NCI-H1048 (cell line): ENCODE data around the gene RAD18.
A peak's percentile ranks its signal among the peaks of the same experiment; 100 is the strongest.

ENCODE experiments used
- DNase-seq: peaks from one replicate; lab custom pipeline; 2025; lab: John Stamatoyannopoulos, UW

Gene RAD18

DNA sequence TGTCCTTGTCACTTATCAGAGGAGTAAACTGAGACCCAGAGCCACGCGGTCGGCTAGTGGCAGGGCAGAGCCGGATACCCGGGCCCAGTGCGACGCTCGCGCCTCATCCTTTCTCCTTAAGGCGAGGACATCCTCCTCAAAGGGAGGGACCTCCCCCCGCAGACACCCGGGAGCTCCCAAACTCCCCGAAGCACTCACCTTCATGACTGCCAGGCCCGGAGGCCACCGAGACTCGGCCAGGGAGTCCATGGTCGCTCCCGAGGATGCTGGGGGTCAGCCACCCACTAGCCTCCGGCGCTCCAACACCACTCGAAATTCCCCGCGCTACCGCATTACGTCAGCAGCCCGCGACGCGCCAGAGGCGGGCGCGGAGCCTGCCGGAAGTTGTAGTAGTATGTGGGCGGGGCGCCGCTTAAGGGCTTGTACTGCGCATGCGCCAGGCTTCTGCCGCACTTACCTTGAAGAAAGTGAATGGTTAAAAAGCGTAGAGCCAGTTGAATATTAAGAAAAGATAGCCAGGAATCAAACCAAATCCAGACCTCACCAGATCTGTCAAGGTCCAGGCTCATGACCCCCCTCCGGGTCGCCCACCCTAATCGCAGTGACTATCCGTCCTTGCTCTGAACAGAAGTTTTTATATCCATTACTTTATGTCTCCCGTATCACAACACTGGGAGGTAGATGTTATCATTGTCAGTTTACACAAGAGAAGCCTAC lies at the start of gene RAD18:
RAD18 (minus strand) TSS at position 336 of the 717 bp plus-strand sequence; CDS start at position 249, 87 bp downstream.
- peak; percentile 72 for DNase-seq

DNA sequence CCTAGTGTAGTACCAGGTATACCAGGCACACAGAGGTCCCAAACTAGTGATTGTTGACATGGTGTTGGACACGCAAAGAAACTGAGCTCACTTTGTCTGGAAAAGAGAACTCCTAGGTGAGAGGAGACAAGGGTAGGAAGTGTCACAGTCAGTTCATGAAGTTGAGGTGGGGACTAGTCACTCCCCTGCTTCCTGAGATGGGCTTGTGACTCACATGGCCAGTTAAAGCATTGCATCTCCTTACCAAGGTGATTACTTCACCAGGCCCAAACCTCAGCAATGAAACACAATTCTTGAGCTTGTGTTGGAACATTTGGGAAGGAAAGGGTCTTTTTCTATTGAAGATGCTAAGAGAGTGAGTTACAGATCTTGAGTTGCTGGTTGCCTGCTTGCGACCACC lies 49.2 kb upstream of the RAD18 start:
- DNase-seq, result no peak

- no peak for DNase-seq
Observed at GRCh38 chr3:9009976-9010545, 46.8 kb upstream of the RAD18 start.

GRCh38 chr3:9008550-9009255 lies 45.4 kb upstream of the RAD18 start:
- no peak for DNase-seq

DNA sequence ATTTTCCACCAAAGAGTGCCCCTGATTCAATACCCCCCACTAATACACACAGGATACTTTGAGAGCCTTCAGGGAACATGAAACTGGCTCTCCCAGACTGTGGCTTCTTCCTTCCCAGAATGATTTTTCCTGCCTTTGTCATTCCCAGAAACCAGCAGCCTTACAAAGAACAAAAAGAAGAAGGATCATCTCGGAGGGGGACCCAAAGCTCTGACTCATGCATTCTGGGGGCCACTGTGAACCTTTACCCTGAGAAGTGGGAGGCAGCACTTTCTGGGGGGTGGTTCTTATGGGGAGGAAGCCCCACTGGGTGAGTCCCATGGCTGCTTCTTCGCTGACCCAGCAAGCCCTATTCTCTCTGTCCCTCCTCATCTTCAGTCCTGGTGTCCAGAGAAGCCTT lies 44.7 kb upstream of the RAD18 start:
- DNase-seq, result no peak

- DNase-seq, result no peak
Observed at GRCh38 chr3:9007213-9007612, 43.9 kb upstream of the RAD18 start.

GRCh38 chr3:9000041-9000440 lies 36.8 kb upstream of the RAD18 start:
- DNase-seq, result no peak

DNA sequence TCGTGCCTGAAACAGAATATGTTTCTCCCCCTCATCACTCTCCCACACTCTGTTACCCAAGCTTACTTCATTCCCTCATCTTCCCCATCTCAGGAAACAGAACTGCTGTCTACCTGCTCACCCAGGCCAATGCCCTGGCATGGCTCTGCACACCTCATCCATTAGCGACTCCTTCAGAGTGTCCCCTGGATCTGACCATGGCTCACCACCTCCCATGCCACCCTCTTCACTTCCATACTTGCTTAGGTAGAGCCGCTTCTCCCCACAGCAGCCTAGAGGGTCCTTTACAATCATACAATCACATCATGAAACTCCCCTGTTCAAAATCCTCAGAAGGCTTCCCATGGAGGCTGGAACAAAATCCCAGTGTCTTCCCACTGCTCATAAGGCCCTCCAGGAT lies 33.9 kb upstream of the RAD18 start:
- DNase-seq, result no peak

GRCh38 chr3:8996681-8997121 lies 33.4 kb upstream of the RAD18 start:
- DNase-seq, result no peak

DNA sequence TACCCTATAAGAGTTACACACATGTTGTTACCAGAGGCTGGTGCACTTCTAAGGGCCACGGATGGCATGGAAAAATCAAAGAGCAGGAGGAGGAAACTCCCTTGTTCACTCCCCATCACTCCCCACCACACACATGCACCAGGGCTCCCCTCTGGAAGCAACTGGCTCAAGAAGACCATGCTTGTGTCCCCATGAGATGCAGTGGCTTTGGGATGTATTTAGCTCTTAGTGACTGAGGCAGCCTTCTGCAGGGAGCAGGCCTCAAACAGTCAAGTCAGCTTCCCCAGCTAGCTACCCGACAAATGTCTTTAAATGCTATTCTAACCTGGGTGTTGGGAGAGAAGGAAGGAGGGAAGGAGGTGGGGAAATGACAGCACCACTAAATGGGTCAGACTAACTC lies 32.9 kb upstream of the RAD18 start:
- DNase-seq, result no peak

DNA sequence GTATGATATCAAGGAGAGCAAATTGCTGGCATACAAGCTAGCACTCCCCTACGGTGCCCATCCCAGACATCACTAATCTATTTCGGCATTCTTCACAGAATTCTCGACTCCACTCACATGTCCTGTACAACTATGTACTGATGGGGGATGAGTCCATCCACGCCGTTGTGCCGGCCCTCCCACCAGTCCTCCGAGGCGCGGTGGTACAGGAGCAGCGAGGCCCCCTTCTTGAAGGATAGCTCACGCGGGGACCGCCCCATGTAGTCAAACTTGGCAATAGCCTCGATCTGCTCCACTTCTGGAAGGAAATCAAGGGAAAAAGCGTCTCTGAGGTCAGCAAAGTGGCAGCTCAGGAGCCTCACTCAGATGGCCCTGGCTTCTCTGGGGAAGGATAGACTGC lies 31.0 kb upstream of the RAD18 start:
- no peak for DNase-seq

- no peak for DNase-seq
Observed at GRCh38 chr3:8993331-8993730, 30.1 kb upstream of the RAD18 start.

DNA sequence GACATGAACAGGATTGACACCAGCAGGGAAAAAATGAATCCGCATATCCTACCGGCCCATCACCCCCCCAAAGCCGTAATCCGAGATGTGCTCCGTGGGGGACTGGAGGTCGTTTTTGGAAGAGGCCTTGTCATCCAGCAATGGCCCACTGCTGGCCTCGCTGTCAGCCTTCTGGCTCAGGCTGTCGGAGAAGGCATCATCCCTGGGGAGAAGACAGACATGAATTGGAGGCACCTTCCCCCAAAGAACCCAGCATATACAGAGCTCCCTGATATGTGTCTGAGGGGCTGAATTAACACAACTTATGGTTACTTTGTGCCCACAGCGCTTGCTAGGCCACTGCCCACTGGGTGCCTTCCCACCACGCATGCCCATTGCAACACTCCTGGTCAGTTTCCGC lies 29.6 kb upstream of the RAD18 start:
- DNase-seq, result no peak

GRCh38 chr3:8992199-8992598 lies 28.9 kb upstream of the RAD18 start:
- no peak for DNase-seq

DNA sequence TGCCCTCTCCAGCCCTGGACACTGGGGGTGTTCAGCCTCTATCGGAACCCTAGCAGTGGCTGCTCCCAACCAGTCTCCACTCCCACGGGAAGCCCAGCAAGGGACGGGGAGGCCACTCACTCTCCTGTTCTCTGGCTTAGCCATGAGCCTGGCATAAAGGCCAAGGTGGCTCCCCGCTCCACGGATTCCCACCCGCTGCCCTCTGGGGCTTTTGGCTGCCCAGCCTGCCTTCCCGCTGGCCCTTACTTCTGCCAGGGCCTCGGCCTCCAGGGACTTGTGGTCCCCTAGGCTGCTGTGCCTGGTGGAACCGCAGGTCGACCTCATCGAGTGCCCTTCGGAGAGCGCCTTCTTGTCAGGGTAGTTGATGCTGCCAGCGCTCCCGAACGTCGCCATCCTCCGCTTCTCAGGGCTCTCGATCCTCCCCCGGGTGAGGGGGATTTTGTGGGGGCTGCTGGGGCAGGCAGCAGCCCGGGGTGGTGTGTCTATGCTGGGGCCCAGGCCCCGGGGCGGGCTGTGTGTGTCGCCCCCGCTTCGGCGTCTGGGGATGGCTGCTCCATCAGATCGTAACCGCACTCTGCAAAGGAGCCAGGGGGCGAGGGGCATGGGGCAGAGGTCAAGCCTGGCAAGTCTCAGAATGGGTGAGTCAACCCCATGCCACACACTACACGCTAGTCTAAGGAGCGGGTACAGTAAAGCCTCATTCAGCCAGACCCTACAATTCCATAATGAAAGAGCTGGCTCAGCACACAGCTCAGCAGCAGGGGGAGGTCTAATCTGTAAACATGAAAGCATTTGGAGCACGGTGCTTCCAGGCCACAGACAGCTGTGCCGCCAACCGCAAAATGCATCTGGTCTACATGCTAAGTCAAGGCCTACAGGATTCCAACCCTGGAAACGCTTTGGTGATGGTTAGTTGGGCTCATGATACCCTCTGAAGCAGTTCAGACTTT lies 27.3 kb upstream of the RAD18 start:
- no peak for DNase-seq

- DNase-seq, result no peak
Observed at GRCh38 chr3:8988791-8989558, 25.7 kb upstream of the RAD18 start.

DNA sequence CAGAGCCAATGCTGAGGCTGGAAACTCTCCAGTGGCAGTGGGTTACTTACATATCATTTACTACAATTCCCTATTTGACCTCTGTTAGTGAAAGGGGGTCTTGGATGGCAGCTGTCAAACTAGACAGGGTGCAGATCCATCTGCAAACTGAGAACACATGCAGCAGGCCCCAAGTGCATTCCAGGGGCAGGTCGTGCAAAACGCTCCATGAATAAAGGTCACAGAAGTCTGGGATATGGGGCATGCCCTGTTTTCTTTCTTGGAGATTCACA lies 25.0 kb upstream of the RAD18 start:
- no peak for DNase-seq

GRCh38 chr3:8987645-8988383 lies 24.5 kb upstream of the RAD18 start:
- no peak for DNase-seq

DNA sequence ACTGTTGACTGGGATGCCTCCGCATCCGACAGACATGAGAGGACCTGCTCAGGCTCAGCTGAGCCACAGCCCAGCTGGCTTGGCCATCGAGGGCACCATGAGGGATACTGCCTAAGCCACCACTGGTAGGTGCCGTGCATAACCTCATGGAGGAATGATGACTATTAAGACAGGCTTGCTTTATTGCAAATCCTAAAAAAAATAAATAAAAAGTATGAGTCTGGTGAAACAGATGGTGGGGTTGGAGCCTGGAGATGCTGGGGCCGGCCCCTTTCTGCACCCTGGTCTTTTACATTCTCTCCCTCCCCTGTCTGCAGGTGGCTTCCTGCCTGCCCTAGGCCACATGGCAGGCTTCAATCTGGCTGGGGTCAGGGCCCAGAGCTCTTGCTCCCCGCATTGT lies 24.0 kb upstream of the RAD18 start:
- DNase-seq, result no peak

DNA sequence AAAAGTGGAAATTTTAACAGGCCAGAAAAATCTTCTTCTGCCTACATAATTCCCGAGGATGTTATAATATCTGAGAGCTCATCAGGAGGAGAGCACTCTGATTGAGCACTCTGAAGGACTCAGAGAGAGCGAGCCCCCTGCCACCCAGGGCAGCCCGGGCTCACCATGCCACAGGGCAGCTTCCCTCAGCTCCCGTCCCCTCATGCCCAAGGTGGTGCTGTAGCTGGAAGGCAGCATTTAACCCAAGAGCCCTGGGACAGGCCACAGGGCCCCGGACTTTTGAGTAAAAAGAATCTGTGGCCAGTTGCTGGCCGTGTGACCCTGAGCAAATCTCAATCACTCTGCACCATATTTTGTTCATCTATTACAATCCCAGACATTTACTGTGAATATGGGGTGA lies 23.5 kb upstream of the RAD18 start:
- DNase-seq, result no peak

DNA sequence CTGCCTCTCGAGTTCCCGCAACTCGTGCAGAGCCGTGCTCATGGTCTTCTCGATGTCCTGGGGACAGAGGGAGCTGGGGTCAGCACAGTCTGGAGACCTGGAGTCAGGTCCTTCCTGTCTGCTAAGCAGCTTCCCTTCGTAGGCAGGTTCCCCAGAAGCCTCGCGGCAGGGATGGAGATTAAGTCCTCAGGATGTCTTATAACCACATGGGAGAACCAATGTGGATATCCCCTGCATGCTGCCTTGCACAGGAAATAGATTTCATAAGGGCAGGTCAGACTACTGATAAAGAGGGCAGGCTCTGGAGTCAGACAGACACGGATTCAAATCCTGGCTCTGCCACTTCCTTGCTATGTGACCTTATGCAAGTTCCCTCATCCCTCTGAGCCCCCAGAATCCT lies 22.6 kb upstream of the RAD18 start:
- no peak for DNase-seq
